Activated naive CD4-positive, alpha-beta T cell treated with Interleukin-2 at 50 U/mL for 16 hours (primary cell): ENCODE data around the gene ELFN2.

Source experiments
- DNase-seq: peaks from one replicate; pipeline ENCODE4 v3.0.0-alpha.2; 2020

Gene ELFN2

GRCh38 chr22:37378642-37379058 lies 48.6 kb downstream of the ELFN2 start:
- DNase-seq = no peak

GRCh38 chr22:37377927-37378326 lies 49.4 kb downstream of the ELFN2 start:
- DNase-seq = no peak

GRCh38 chr22:37377138-37377537 lies 50.1 kb downstream of the ELFN2 start:
- DNase-seq = no peak

- DNase-seq = no peak
These were observed 50.6 kb downstream of the ELFN2 start for GRCh38 chr22:37376643-37377042.

- DNase-seq = no peak
These were observed 51.5 kb downstream of the ELFN2 start for GRCh38 chr22:37375801-37376200.

- no peak for DNase-seq
These were observed 52.7 kb downstream of the ELFN2 start for GRCh38 chr22:37374571-37374970.

- no peak for DNase-seq
These were observed 53.8 kb downstream of the ELFN2 start for GRCh38 chr22:37373451-37373850.

GRCh38 chr22:37371911-37372310 lies 55.4 kb downstream of the ELFN2 start:
- DNase-seq = no peak

- DNase-seq = no peak
These were observed 55.8 kb downstream of the ELFN2 start for GRCh38 chr22:37371491-37371890.

- DNase-seq = no peak
These were observed 56.8 kb downstream of the ELFN2 start for GRCh38 chr22:37370306-37370979.

GRCh38 chr22:37369483-37369882 lies 57.8 kb downstream of the ELFN2 start:
- no peak for DNase-seq

GRCh38 chr22:37368058-37368457 lies 59.2 kb downstream of the ELFN2 start:
- DNase-seq = no peak

- no peak for DNase-seq
These were observed 60.7 kb downstream of the ELFN2 start for GRCh38 chr22:37366601-37367000.

- DNase-seq = no peak
These were observed 61.3 kb downstream of the ELFN2 start for GRCh38 chr22:37365950-37366349.

- DNase-seq = no peak
These were observed 63.9 kb downstream of the ELFN2 start for GRCh38 chr22:37363261-37363992.

GRCh38 chr22:37362621-37363020 lies 64.7 kb downstream of the ELFN2 start:
- DNase-seq = no peak

- DNase-seq = no peak
These were observed 68.4 kb downstream of the ELFN2 start for GRCh38 chr22:37358917-37359316.

GRCh38 chr22:37358386-37358785 lies 68.9 kb downstream of the ELFN2 start:
- no peak for DNase-seq

GRCh38 chr22:37357446-37358075 lies 69.7 kb downstream of the ELFN2 start:
- DNase-seq = no peak

- no peak for DNase-seq
These were observed 70.4 kb downstream of the ELFN2 start for GRCh38 chr22:37356922-37357321.

GRCh38 chr22:37355174-37355573 lies 72.1 kb downstream of the ELFN2 start:
- DNase-seq = no peak

- no peak for DNase-seq
These were observed 72.6 kb downstream of the ELFN2 start for GRCh38 chr22:37354670-37355069.

GRCh38 chr22:37354261-37354660 lies 73.0 kb downstream of the ELFN2 start:
- no peak for DNase-seq

- no peak for DNase-seq
These were observed 73.4 kb downstream of the ELFN2 start for GRCh38 chr22:37353839-37354238.
